K562 (cell line): Measurements from ENCODE around the gene PFN3. TPM values are rescaled to one million over a fixed set of nuclear protein-coding genes. Genes with fewer than 3 reads are reported as not detected.

Source experiments
- ATF7 ChIP-seq: fragments of 450-650 bp; IDR thresholded peaks from 2 replicates; pipeline ENCODE4 v1.7.1; 2014; ENCODE audit warnings: mild to moderate bottlenecking, moderate library complexity
- CBX5 ChIP-seq: IDR thresholded peaks from 2 replicates; pipeline ENCODE4 v1.6.1; 2014; ENCODE audit warnings: low read depth, borderline replicate concordance
- CREB1 ChIP-seq, 2 experiments: sonication (generic) in 1 of 2; formaldehyde crosslinking in 1 of 2; IDR thresholded peaks; 2 replicates each; pipeline versions ENCODE4 v1.6.1 to v1.8.0; 2012 to 2022; ENCODE audit warnings: inconsistent platforms in 1 of 2, mild to moderate bottlenecking in 1 of 2, missing genetic modification reagents in 1 of 2, moderate library complexity in 1 of 2
- CREBBP ChIP-seq: IDR thresholded peaks from one replicate; pipeline ENCODE4 v1.6.1; 2012; ENCODE audit warnings: low read depth, mild to moderate bottlenecking, control low read depth, inconsistent platforms, low read length
- CTBP1 ChIP-seq: fragments of 450-650 bp; IDR thresholded peaks from 2 replicates; pipeline ENCODE4 v1.6.1; 2016; ENCODE audit warnings: borderline replicate concordance
- FUS ChIP-seq: fragments of 200-400 bp; formaldehyde crosslinking; optimal IDR thresholded peaks from 2 replicates; pipeline ENCODE3; 2017; ENCODE audit warnings: low read depth, low read length
- HCFC1 ChIP-seq: IDR thresholded peaks from 2 replicates; pipeline ENCODE4 v1.6.1; 2012; ENCODE audit warnings: low read depth, low read length, improper control_type of control experiment
- HMBOX1 ChIP-seq: sonication (generic); IDR thresholded peaks from 2 replicates; pipeline ENCODE4 v1.6.1; 2016
- ID3 ChIP-seq, 2 experiments: fragments of 250-450 bp in 1 of 2; fragments of 450-650 bp in 1 of 2; sonication (Bioruptor Pico) in 1 of 2; IDR thresholded peaks; 2 replicates each; pipeline versions ENCODE4 v1.6.1 to v1.8.0; 2016 to 2021; ENCODE audit warnings: mild to moderate bottlenecking in 2 of 2, moderate library complexity in 2 of 2, missing compliant biosample characterization in 1 of 2, missing genetic modification characterization in 1 of 2
- NCOA6 ChIP-seq: fragments of 450-650 bp; IDR thresholded peaks from 2 replicates; pipeline ENCODE4 v1.6.1; 2017; ENCODE audit warnings: mild to moderate bottlenecking
- NONO ChIP-seq, 2 experiments: fragments of 200-400 bp in 1 of 2; fragments of 450-650 bp in 1 of 2; formaldehyde crosslinking in 1 of 2; IDR thresholded peaks; 2 replicates each; pipeline ENCODE4 v1.6.1; 2017; ENCODE audit warnings: low read depth in 2 of 2, mild to moderate bottlenecking in 2 of 2, moderate library complexity in 2 of 2, low read length in 1 of 2
- POLR3G ChIP-seq: IDR thresholded peaks from 2 replicates; pipeline ENCODE4 v1.6.1; 2011; ENCODE audit not compliant: insufficient read length, insufficient replicate concordance; ENCODE audit errors: extremely low read depth
- RHOXF2B ChIP-seq: fragments of 250-450 bp; sonication (Bioruptor Pico); conservative IDR thresholded peaks from 2 replicates; pipeline ENCODE4 v1.5.1; 2021
- SMARCA4 ChIP-seq: fragments of 450-650 bp; IDR thresholded peaks from 2 replicates; pipeline ENCODE4 v1.6.1; 2016
- SNAPC5 ChIP-seq: fragments of 250-450 bp; sonication (Bioruptor Pico); IDR thresholded peaks from 2 replicates; pipeline ENCODE4 v1.8.0; 2021; ENCODE audit warnings: moderate library complexity, mild to moderate bottlenecking, inconsistent platforms
- STAG1 ChIP-seq: sonication (generic); formaldehyde crosslinking; IDR thresholded peaks from 2 replicates; pipeline ENCODE4 v1.5.0; 2020; ENCODE audit warnings: missing genetic modification reagents, borderline replicate concordance
- VEZF1 ChIP-seq: fragments of 200-800 bp; sonication (Bioruptor generic); IDR thresholded peaks from 2 replicates; pipeline ENCODE4 v1.6.1; 2017; ENCODE audit warnings: missing genetic modification characterization, missing compliant biosample characterization
- ZBTB17 ChIP-seq: fragments of 450-650 bp; formaldehyde crosslinking; IDR thresholded peaks from 2 replicates; pipeline ENCODE4 v1.4.0; 2020; ENCODE audit warnings: mild to moderate bottlenecking
- ZNF165 ChIP-seq: fragments of 250-450 bp; sonication (Bioruptor Pico); IDR thresholded peaks from 2 replicates; pipeline ENCODE4 v1.4.0; 2020; ENCODE audit warnings: borderline replicate concordance
- ZNF511 ChIP-seq: sonication (generic); formaldehyde crosslinking; IDR thresholded peaks from 2 replicates; pipeline ENCODE4 v1.8.0; 2022; ENCODE audit warnings: mild to moderate bottlenecking, missing genetic modification reagents
- ZNF639 ChIP-seq, 2 experiments: fragments of 200-800 bp in 1 of 2; sonication (Bioruptor generic) in 1 of 2; sonication (generic) in 1 of 2; formaldehyde crosslinking in 1 of 2; IDR thresholded peaks in 1 of 2; conservative IDR thresholded peaks in 1 of 2; 2 replicates each; pipeline versions ENCODE4 v1.5.0 to v1.6.1; 2016 to 2020; ENCODE audit warnings: missing compliant biosample characterization in 1 of 2, missing genetic modification characterization in 1 of 2, missing genetic modification reagents in 1 of 2
- ZNF77 ChIP-seq: fragments of 250-450 bp; sonication (Bioruptor Pico); IDR thresholded peaks from 2 replicates; pipeline ENCODE4 v1.5.0; 2020
- polyA plus RNA-seq, 8 experiments: library from polyadenylated mRNA; depleted of rRNA in 4 of 8; stranded (reverse) in 5 of 8; unstranded in 3 of 8; fragments of >200 nt; fragmentation: Nextera tagmentation in 2 of 8; fragmentation: Illumina TruSeq in 1 of 8; extraction: Ambion mirVana in 2 of 8; extraction: Trizol in 1 of 8; gene quantifications; 2 replicates each; pipeline versions ENCODE4 v1.2.1 to v1.2.3, GENCODE V29; 2011 to 2014; ENCODE audit warnings: inconsistent platforms in 1 of 8, missing spikeins in 1 of 8
- total RNA-seq, 7 experiments: library from RNA; depleted of rRNA in 6 of 7; stranded (reverse); fragments of >200 nt in 6 of 7; fragmentation: Illumina TruSeq in 2 of 7; extraction: Trizol in 2 of 7; gene quantifications; 2 replicates each; pipeline versions ENCODE4 v1.2.1 to v1.2.3, GENCODE V29; 2011 to 2021; ENCODE audit warnings: low replicate concordance in 1 of 7

PFN3 gene
- total and polyA plus RNA-seq, 9 of the 15 experiments (the other 6 are each of a cell fraction or from before 2014, with no cell fraction given): not detected

- peak; percentile 29; the same call in 1 of the 2 replicates for TF ChIP-seq CREB1 (IDR thresholded peaks at IDR 0.05)
- peak; percentile 68; the same call in 1 of the 2 replicates for TF ChIP-seq CREB1 (CRISPR knock-in tag; IDR thresholded peaks at IDR 0.05)
- TF ChIP-seq ATF7: peak; percentile 44; the same call in 1 of the 2 replicates
- TF ChIP-seq ZNF639 (CRISPR knock-in tag; conservative IDR thresholded peaks at IDR 0.05 in 1 of 2, IDR thresholded peaks at IDR 0.05 in 1 of 2): peak in 1 of 2 experiments; percentile 90; a peak in 2 of 4 replicates
- TF ChIP-seq VEZF1 (CRISPR knock-in tag): peak; percentile 75
- TF ChIP-seq HCFC1: peak; percentile 47
- no peak for TF ChIP-seq ZNF165 (CRISPR knock-in tag)
- no peak for TF ChIP-seq HMBOX1
- peak; percentile 57 to 72; a peak in 3 of 4 replicates for TF ChIP-seq NONO (IDR thresholded peaks at IDR 0.05; ENCODE audit: low read depth in 2 of 2, low read length in 1 of 2)
- TF ChIP-seq ZNF77 (CRISPR knock-in tag): no peak
- peak; percentile 79 for TF ChIP-seq CTBP1
- no peak for TF ChIP-seq RHOXF2B (CRISPR knock-in tag)
- peak; percentile 51; the same call in 1 of the 2 replicates for TF ChIP-seq STAG1 (CRISPR knock-in tag)
- no peak for TF ChIP-seq POLR3G
- TF ChIP-seq FUS: peak; percentile 97
- no peak for TF ChIP-seq NCOA6
- TF ChIP-seq CREBBP: no peak
- peak; percentile 38; the same call in 1 of the 2 replicates for TF ChIP-seq SMARCA4
- TF ChIP-seq SNAPC5 (CRISPR knock-in tag): no peak
- no peak for TF ChIP-seq ID3 (CRISPR knock-in tag; IDR thresholded peaks at IDR 0.05)
- no peak for TF ChIP-seq ID3 (tag; IDR thresholded peaks at IDR 0.05)
- no peak for TF ChIP-seq ZBTB17 (CRISPR knock-in tag)
- TF ChIP-seq ZNF511 (CRISPR knock-in tag): no peak
- TF ChIP-seq CBX5: peak; percentile 16; the same call in 1 of the 2 replicates
Measured at GRCh38 chr5:177403792-177404640, 3.6 kb upstream of the PFN3 start (continued).
